ENCODE results near the gene JAGN1.
"Not testable (repeated sequence)": the region's sequence is repeated elsewhere in the genome, so short reads cannot be mapped to it uniquely, and the experiment has no call there.

The JAGN1 gene

DNA sequence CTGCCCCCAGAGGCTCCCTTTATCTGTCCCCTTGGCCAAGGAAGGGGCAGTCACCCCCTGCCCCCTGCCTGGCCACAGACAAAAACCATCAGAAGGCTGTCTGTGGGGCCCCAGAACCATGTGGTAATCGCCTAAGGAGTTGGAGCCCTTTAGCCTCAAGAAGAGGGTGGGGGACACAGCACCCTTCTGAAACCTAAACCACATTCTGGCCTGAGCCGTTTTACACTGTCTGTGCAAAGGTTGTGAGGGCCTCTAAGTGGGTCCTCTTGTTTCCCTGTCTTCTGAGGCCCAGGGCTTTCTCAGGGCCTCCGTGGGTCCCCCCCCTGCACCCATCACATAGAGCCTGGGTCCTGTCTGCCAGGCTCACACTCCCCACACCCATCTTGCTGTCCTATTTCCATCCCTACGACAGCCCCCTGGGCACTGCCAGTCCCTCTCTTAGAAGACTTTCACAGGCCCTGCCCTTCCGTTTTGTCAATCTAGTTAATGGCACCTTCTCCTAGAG, 28.7 kb upstream of the JAGN1 start:
- no peak overlapping the region for H3K4me3 ChIP-seq (ENCODE audit: low read depth, low read length)
- no peak for DNase-seq (ENCODE audit: low read depth)
- TF ChIP-seq, protein P1, sequence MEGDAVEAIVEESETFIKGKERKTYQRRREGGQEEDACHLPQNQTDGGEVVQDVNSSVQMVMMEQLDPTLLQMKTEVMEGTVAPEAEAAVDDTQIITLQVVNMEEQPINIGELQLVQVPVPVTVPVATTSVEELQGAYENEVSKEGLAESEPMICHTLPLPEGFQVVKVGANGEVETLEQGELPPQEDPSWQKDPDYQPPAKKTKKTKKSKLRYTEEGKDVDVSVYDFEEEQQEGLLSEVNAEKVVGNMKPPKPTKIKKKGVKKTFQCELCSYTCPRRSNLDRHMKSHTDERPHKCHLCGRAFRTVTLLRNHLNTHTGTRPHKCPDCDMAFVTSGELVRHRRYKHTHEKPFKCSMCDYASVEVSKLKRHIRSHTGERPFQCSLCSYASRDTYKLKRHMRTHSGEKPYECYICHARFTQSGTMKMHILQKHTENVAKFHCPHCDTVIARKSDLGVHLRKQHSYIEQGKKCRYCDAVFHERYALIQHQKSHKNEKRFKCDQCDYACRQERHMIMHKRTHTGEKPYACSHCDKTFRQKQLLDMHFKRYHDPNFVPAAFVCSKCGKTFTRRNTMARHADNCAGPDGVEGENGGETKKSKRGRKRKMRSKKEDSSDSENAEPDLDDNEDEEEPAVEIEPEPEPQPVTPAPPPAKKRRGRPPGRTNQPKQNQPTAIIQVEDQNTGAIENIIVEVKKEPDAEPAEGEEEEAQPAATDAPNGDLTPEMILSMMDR (IDR thresholded peaks at IDR 0.05; ENCODE audit: low read depth, low read length): no peak

- TF ChIP-seq, protein P1 (IDR thresholded peaks at IDR 0.05; ENCODE audit: low read depth, low read length): peak; percentile 24
- TF ChIP-seq POLR2A (IDR thresholded peaks at IDR 0.05; ENCODE audit: extremely low read depth, insufficient read length): no peak
- no peak overlapping the region for H3K4me3 ChIP-seq (ENCODE audit: low read depth, low read length)
- peak; percentile 58 for DNase-seq (ENCODE audit: low read depth)
These were observed 27.9 kb upstream of the JAGN1 start for GRCh38 chr3:9862391-9863057.

- no peak overlapping the region for H3K4me3 ChIP-seq (ENCODE audit: low read depth, low read length)
- DNase-seq (ENCODE audit: low read depth): no peak
- no peak for TF ChIP-seq POLR2A (IDR thresholded peaks at IDR 0.05; ENCODE audit: extremely low read depth, insufficient read length)
- TF ChIP-seq MAX (IDR thresholded peaks at IDR 0.05; ENCODE audit: low read depth, low read length): no peak
- TF ChIP-seq, protein P1 (IDR thresholded peaks at IDR 0.05; ENCODE audit: low read depth, low read length): no peak
- TF ChIP-seq MYC (IDR thresholded peaks at IDR 0.05; ENCODE audit: low read depth, low read length): no peak
These were observed 27.2 kb upstream of the JAGN1 start for GRCh38 chr3:9863058-9863772.

DNA sequence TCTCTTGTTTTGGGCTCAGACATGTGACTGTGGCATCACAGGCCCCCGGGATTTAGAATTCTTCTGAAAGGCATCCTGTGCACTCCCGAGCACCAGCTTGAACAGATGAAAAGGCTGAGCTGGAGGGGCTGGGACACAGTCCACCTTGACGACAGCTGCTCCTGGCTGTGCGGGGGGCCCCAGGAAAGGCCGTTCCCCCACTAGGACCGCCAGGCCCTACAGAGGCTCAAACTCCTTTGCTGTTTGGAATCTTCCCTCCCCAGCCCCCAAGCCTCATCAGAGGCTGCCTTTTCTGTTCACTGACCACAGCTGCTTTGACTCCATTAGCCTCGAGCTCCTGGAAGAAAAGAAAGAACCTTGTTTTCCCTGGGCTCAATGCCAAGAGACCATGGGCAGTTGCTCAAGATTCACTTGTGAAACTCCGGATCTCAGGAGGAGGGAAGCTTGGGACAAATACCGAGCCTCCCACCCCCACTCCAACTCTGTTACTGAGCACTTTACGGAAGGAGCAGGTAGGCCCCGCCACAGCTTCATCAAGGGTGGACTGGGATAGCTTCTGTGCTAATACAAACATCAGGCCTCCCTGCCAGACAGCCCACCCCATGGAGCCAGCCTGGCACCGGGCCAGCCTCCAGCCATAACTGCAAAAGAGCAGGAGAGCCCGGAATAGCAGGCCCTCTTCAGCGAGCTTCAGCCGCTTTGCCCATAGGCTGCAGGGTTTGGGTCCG, 26.0 kb upstream of the JAGN1 start:
- no peak overlapping the region for H3K4me3 ChIP-seq (ENCODE audit: low read depth, low read length)
- DNase-seq (ENCODE audit: low read depth): no peak
- TF ChIP-seq MYC (IDR thresholded peaks at IDR 0.05; ENCODE audit: low read depth, low read length) (no peak), MAX (IDR thresholded peaks at IDR 0.05; ENCODE audit: low read depth, low read length) (no peak), POLR2A (IDR thresholded peaks at IDR 0.05; ENCODE audit: extremely low read depth, insufficient read length) (no peak)
- TF ChIP-seq, protein P1 (IDR thresholded peaks at IDR 0.05; ENCODE audit: low read depth, low read length): no peak

GRCh38 chr3:9865125-9865637, 25.2 kb upstream of the JAGN1 start:
- not testable (repeated sequence) for H3K4me3 ChIP-seq (ENCODE audit: low read depth, low read length)

GRCh38 chr3:9866639-9867038, 23.8 kb upstream of the JAGN1 start:
- H3K4me3 ChIP-seq (ENCODE audit: low read depth, low read length): no peak overlapping the region
- TF ChIP-seq POLR2A (IDR thresholded peaks at IDR 0.05; ENCODE audit: extremely low read depth, insufficient read length) (no peak), MAX (IDR thresholded peaks at IDR 0.05; ENCODE audit: low read depth, low read length) (no peak)
- TF ChIP-seq, protein P1 (IDR thresholded peaks at IDR 0.05; ENCODE audit: low read depth, low read length): no peak
- no peak for DNase-seq (ENCODE audit: low read depth)

More at GRCh38 chr3:9865125-9865637, 25.2 kb upstream of the JAGN1 start:
- DNase-seq (ENCODE audit: low read depth): not testable (repeated sequence)

All from NB4 (cell line).